ENCODE results near the gene CAPZB.

DNA sequence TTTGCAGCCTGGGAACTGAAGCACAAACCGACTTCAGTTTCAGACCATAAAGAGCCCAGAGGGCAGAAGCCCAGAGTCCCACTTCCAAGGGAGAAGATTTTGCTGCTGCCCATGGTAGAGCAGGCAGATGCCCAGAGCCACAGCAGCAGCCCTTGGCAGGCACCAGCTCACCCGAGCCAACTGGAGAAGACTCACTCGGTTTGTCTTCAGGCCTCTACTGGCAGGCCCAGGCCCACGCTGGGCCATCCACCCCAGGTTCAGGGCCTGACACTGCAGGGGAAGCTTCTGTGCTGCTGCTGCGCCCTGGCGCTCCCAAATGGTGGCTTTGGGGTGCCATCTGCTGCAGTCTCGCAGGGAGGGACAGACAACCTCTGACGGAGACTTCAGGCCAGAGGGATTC is 139.9 kb downstream of the CAPZB start:
- TF ChIP-seq, protein P1, sequence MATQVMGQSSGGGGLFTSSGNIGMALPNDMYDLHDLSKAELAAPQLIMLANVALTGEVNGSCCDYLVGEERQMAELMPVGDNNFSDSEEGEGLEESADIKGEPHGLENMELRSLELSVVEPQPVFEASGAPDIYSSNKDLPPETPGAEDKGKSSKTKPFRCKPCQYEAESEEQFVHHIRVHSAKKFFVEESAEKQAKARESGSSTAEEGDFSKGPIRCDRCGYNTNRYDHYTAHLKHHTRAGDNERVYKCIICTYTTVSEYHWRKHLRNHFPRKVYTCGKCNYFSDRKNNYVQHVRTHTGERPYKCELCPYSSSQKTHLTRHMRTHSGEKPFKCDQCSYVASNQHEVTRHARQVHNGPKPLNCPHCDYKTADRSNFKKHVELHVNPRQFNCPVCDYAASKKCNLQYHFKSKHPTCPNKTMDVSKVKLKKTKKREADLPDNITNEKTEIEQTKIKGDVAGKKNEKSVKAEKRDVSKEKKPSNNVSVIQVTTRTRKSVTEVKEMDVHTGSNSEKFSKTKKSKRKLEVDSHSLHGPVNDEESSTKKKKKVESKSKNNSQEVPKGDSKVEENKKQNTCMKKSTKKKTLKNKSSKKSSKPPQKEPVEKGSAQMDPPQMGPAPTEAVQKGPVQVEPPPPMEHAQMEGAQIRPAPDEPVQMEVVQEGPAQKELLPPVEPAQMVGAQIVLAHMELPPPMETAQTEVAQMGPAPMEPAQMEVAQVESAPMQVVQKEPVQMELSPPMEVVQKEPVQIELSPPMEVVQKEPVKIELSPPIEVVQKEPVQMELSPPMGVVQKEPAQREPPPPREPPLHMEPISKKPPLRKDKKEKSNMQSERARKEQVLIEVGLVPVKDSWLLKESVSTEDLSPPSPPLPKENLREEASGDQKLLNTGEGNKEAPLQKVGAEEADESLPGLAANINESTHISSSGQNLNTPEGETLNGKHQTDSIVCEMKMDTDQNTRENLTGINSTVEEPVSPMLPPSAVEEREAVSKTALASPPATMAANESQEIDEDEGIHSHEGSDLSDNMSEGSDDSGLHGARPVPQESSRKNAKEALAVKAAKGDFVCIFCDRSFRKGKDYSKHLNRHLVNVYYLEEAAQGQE (IDR thresholded peaks at IDR 0.05; ENCODE audit: insufficient read depth in 1 of 2, low read depth in 2 of 2, low read length in 2 of 2) = no peak
- TF ChIP-seq POLR2AphosphoS5 (IDR thresholded peaks at IDR 0.05; ENCODE audit: low read depth, low read length) (no peak), SIN3A (IDR thresholded peaks at IDR 0.05; ENCODE audit: borderline replicate concordance, insufficient read depth, low read length) (no peak)
